Right renal pelvis (tissue), 4 donors: ENCODE measurements around the gene NUAK1. TPM values are rescaled to one million over a fixed set of nuclear protein-coding genes. Genes with fewer than 3 reads are reported as not detected.
"Not testable (repeated sequence)": the region's sequence is repeated elsewhere in the genome, so short reads cannot be mapped to it uniquely, and the experiment has no call there.

ENCODE experiments used
- DNase-seq, 4 donors: peaks; one replicate each; pipeline ENCODE4 v3.0.0-alpha.2; 2013; ENCODE audit warnings: low read depth in 4 of 4, low spot score in 3 of 4, missing footprints in 1 of 4
- polyA plus RNA-seq, 4 donors: library from polyadenylated mRNA; unstranded; fragments of 120-200 nt; gene quantifications; one replicate each; pipeline ENCODE4 v1.2.1, GENCODE V29; 2013; ENCODE audit not compliant: insufficient read length in 4 of 4

NUAK1 gene
- polyA plus RNA-seq, 4 donors: 9.9 to 10.9 (median 10.6) TPM

DNA sequence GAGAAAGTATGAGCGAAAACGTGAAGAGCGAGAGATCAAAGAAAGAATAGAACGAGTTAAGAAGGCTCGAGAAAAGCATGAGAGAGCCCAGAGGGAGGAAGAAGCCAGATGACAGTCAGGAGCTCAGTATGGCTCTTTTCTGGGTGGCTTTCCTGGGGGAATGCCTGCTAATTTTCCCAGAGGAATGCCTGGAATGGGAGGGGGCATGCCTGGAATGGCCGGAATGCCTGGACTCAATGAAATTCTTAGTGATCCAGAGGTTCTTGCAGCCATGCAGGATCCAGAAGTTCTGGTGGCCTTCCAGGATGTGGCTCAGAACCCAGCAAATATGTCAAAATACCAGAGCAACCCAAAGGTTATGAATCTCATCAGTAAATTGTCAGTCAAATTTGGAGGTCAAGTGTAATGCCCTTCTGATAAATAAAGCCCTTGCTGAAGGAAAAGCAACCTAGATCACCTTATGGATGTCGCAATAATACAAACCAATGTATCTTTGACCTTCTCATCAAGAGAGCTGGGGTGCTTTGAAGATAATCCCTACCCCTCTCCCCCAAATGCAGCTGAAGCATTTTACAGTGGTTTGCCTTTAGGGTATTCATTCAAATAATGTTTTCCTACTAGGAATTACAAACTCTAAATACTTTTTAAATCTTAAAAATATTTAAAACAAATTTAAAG is 122.0 kb downstream of the NUAK1 start:
- DNase-seq: not testable (repeated sequence)

DNA sequence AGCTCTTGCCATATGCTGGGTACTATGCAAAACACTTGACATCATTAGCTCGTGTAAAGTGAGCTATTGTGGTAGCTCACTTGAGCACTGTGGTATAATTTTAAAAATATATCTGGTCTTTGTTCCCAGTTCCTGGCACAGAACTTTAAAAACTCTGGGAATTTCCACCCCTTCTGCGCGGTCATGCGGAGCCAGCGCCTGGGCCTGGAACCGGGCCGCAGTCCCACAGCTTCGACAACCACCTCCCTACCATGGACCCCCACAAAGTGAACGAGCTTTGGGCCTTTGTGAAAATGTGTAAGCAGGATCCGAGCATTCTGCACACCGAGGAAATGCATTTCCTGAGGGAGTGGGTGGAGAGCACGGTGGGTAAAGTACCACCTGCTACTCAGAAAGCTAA is 123.1 kb downstream of the NUAK1 start:
- DNase-seq: no peak

DNA sequence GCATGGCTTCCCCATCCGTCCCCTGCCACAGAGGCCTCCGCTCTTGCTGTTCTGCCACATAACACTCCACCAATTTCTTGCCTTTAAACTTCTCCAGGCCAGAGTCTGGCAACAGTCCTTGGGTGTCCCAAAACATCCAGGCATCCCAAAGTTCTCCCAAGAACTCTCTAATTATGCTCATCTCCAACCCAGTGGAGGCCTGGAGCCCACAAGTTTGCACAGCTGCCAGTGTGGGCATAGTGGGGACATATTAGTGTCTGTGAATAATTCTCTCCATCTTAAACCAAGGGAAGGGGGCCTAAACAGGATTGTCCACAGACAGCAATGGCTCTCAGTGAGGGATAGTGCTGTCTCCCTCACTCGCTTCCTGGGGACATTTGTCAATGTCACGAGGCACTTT is 124.8 kb downstream of the NUAK1 start:
- DNase-seq: no peak

Other genes with a start within 250 kb of the NUAK1 start
- gene CKAP4, start 109.1 kb upstream of the NUAK1 start, polyA plus RNA-seq: 100 to 1,000 TPM; 115 to 125 (median 121) TPM
- gene TCP11L2, start 163.8 kb upstream of the NUAK1 start, polyA plus RNA-seq: 10 to 100 TPM; 13.5 to 21.6 (median 18.9) TPM
- 10 to 100 TPM; 15.0 to 19.6 (median 17.7) TPM for gene POLR3B, start 218.8 kb upstream of the NUAK1 start, polyA plus RNA-seq